HL-60 (cell line): Measurements from ENCODE around the gene B3GNT8.

ENCODE experiments used
- DNase-seq, 2 experiments: peaks; one replicate each; pipeline ENCODE4 v3.0.0-alpha.2; 2010 to 2020; ENCODE audit warnings: low read depth in 1 of 2, low spot score in 1 of 2
- H3K27ac ChIP-seq: fragments of 250-450 bp; sonication (Bioruptor Pico); replicated peaks from 2 replicates; pipeline ENCODE4 v1.5.1; 2020; ENCODE audit warnings: mild to moderate bottlenecking, moderate library complexity
- H3K27me3 ChIP-seq: fragments of 250-450 bp; sonication (Bioruptor Pico); 2 replicates; pipeline ENCODE4 v1.5.1; 2021; ENCODE audit warnings: mild to moderate bottlenecking, moderate library complexity; ENCODE audit not compliant: insufficient read depth, poor library complexity, severe bottlenecking
- H3K4me3 ChIP-seq: replicated peaks from 2 replicates; pipeline ENCODE4 v1.5.1; 2011; ENCODE audit warnings: mild to moderate bottlenecking, control low read depth, low read length; ENCODE audit not compliant: insufficient read depth
- CTCF ChIP-seq: IDR thresholded peaks from one replicate; pipeline ENCODE4 v1.5.1; 2011; ENCODE audit warnings: low read length, control low read depth, inconsistent platforms; ENCODE audit not compliant: insufficient read depth
- GABPA ChIP-seq: IDR thresholded peaks from 2 replicates; pipeline ENCODE4 v1.6.1; 2012; ENCODE audit warnings: low read depth
- POLR2AphosphoS5 ChIP-seq: IDR thresholded peaks from 2 replicates; pipeline ENCODE4 v1.6.1; 2012; ENCODE audit warnings: low read depth
- REST ChIP-seq: IDR thresholded peaks from 2 replicates; pipeline ENCODE4 v1.6.1; 2012; ENCODE audit warnings: low read depth; ENCODE audit not compliant: insufficient replicate concordance
- SPI1 ChIP-seq: IDR thresholded peaks from 2 replicates; pipeline ENCODE4 v1.6.1; 2012; ENCODE audit warnings: low read depth, mild to moderate bottlenecking, borderline replicate concordance

B3GNT8 gene

GRCh38 chr19:41441321-41441945 lies 14.3 kb upstream of the B3GNT8 start:
- H3K27me3 ChIP-seq: no peaks in the 10 kb centered on the region
- H3K4me3 ChIP-seq: no peak overlapping the region
- DNase-seq: no peak
- no peak overlapping the region for H3K27ac ChIP-seq
- no peak for TF ChIP-seq POLR2AphosphoS5
- TF ChIP-seq GABPA: no peak
- no peak for TF ChIP-seq CTCF
- no peak for TF ChIP-seq SPI1
- TF ChIP-seq REST: no peak

GRCh38 chr19:41439441-41440222 lies 12.5 kb upstream of the B3GNT8 start, which contains the start of gene DMAC2:
DMAC2 (minus strand) TSS chr19:41439912; CDS start chr19:41439899, 13 bp downstream.
- peak; percentile 99 for DNase-seq
- H3K4me3 ChIP-seq: peak within 1 kb of the TSS; percentile 84
- H3K27me3 ChIP-seq: no peaks in the 10 kb centered on the region
- TF ChIP-seq GABPA (peak; percentile 70; the same call in 1 of the 2 replicates), POLR2AphosphoS5 (peak; percentile 88), SPI1 (no peak), CTCF (peak; percentile 39), REST (peak; percentile 68)
- peak within 1 kb of the TSS; percentile 95 for H3K27ac ChIP-seq

GRCh38 chr19:41437944-41438574 lies 10.9 kb upstream of the B3GNT8 start:
- TF ChIP-seq POLR2AphosphoS5 (0 out of 2 replicates have a peak, but pooled peaks have one; percentile 9), REST (no peak)
- Histone ChIP-seq H3K27ac (no peak overlapping the region), H3K4me3 (no peak overlapping the region), H3K27me3 (no peaks in the 10 kb centered on the region)
- DNase-seq: no peak
